ENCODE results near the gene PLA2G4A.
"Not testable (repeated sequence)": the region's sequence is repeated elsewhere in the genome, so short reads cannot be mapped to it uniquely, and the experiment has no call there.

PLA2G4A gene

DNA sequence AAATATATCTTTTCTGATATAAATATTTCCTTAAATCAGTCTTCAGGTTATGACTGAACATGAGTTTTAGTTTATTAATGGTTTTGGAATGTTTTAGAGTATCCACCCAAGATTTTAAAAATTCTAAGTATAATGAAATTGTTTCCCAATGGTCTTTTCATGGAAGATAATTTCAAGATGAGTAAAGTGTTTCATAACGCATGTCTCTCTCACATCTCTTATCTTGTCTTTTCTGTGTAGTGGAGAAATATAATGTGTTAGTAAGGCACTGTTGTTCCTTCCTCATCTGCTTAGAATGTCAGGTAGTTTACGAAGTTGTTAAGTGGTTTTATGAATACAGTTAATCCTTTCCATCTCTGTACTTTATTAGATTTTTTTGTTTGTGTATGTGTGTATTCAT lies 49.6 kb downstream of the PLA2G4A start:
- DNase-seq, result no peak

GRCh38 chr1:186880982-186881381 lies 52.2 kb downstream of the PLA2G4A start:
- DNase-seq, result no peak

DNA sequence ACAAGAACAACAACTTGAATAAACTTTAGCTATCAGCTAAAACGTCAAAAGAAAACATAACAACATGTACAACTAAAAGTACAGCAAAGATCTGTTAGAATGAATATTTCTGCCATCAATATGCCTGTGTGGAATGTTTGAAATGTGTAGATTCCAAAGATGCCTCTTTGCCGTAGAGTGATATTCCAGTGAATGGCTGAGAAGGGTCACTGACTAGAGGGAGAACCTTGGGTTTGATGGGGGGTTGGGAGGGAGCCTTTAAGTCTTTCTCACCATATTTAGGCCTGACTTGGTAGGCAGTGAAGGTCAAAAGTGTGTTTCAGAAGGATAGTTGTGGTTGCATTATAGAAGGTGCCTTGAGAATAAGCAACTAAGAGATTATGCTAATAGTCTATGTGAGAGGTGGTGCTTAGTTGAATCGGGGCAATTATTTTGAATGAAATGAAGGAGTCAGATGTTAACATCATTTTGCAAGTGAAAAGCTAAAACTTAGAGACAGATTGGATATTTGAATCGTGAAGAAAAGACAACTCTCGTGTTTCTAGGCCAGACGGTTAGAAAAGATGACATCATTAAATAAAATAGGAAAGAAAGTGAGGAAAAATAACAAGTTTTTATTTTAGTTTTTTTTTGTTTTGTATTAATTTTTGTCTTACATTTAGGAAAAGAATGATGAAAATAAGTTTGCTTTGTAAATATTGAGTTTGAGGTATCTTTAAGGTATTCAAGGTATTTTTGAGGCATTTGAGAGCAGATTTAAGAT lies 53.8 kb downstream of the PLA2G4A start:
- no peak for DNase-seq

- DNase-seq, result no peak
These were observed 55.5 kb downstream of the PLA2G4A start for GRCh38 chr1:186884251-186884650.

DNA sequence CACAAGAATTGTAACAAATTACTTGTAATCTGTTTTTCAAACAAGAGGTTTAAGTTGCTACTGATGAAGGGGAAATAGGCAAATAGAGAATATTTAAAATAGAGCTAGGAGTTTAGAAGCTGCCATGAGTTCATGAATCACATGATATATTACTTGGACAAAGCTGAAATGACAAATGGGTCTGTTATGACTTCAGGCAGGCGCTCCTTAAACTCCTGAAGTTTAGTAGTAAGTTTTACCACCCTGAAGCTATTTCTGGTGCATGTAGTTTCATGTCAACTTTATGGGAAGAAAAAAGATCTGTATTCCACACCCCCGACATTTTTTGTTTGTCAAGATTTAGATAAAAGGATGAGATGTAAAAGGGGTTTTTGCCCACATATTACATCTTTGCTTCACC lies 58.5 kb downstream of the PLA2G4A start:
- no peak for DNase-seq

DNA sequence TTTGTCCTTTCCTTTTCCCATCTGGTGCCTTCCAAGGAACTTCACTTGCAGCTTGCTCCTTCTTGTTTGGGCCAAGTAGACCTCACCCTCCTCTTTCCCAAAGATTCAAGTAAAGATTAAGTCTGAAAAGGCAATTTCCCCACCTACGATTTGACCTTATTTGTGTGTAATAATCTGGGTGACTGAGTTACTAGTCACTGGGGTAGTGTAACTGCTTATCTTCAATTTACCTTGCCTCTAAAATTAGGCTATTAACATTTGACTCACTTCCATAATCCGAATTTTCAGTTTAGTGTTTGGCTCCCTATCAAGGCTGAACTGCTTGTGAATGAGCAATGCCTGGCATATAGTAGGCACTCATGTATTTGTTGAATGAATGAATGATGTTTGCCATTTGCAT lies 59.6 kb downstream of the PLA2G4A start:
- DNase-seq, result no peak

DNA sequence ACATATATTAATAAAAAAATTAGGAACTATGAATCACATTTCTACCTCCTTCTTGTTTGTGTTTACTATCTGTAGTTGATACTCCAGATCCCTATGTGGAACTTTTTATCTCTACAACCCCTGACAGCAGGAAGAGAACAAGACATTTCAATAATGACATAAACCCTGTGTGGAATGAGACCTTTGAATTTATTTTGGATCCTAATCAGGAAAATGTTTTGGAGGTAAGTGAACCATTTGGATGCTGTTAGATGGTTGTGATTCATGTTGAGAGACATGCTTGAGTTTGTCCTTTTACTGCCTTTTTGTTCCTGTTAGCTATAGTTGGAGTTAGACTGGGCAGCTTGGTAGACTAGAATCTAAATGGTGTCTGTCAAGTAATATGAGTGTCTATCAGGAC lies 64.2 kb downstream of the PLA2G4A start:
- DNase-seq, result no peak

DNA sequence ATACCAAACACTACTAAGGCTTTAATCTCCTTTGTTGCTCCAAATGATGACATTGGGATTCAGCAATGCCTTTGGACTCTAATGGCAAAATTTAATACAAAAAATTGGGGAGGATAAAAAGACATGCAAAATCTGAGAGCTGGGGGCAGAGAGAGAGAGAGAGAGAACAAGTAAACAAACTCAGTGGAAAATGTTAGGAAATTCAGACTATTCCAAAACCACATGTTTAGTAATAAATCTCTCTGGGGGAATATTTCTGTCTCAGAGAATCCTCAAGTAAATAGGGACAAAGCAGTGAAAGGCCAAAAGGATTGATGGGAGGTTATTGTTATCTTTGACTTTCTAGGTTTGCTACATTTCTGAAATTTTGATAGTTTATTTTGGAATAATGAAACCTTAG lies 65.7 kb downstream of the PLA2G4A start:
- no peak for DNase-seq

- DNase-seq, result no peak
These were observed 67.5 kb downstream of the PLA2G4A start for GRCh38 chr1:186896211-186896610.

GRCh38 chr1:186897008-186897407 lies 68.3 kb downstream of the PLA2G4A start:
- no peak for DNase-seq

- no peak for DNase-seq
These were observed 70.8 kb downstream of the PLA2G4A start for GRCh38 chr1:186899577-186899976.

DNA sequence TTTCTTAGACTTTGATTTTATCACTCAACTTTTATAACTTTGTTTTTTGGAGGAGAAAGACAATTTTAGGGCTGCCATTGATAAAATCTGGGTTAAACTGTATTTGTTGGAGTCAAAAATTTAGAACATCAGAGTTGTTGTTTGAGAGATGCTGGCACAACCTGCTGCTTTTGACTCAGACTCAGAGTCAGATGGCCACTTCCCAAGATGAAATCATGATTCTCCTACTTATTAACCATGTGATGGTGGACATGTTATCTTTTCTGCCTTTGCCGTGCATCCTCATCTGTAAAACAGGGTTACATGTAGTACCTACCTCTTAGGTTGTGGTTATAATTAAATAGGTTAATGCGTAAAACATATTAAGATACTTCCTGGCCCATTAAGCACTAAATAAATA lies 71.2 kb downstream of the PLA2G4A start:
- no peak for DNase-seq

DNA sequence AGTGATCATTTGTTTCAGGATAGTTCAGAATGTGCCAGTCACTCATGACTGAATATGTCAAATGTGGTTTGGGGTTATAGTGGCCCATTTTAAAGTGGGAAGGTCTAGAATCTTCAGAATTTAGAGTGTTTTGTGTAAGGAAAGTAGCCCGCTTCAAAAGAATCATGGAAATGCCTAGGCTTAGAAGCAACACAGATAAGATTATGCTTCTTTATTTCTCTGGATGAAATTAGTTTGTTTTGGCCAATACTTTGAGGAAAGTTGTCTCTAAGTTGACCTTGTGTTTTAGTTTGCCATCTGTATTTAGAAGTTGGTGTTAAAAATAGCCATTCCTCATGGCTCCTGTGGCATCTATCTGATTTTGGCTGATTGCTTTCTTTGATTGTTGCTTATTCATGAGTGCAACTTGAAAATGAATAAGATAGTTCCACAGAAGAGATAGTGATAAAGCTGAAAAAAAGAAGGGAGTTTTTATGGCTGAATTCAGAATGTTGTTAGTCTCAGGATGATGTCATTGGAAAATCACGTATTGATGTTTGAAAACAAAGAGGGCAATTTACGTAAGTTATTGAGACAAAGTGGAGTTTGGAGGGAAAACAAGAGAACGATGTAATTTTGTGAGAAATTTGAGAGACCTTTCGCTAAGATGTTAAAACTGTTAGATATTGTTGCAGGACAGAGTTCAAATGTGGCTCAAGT lies 71.9 kb downstream of the PLA2G4A start:
- DNase-seq, result no peak

DNA sequence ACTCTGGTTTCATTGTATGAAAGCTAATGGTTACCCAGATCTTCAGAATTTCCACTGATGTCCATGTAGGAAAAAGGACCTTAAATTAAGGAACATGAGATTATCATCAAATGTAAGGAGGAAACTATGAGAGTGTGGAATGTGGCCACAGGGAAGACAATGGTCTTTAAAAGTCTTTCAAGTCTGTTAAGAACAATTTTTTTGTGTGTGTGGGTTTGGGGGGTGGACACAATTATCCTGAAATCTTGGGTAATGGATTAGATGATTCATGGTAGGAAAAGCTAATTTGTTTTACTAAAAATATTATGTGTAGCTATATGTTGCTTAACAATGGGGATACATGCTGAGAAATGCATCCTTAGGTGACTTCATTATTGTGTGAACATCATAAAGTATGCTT lies 72.9 kb downstream of the PLA2G4A start:
- no peak for DNase-seq

DNA sequence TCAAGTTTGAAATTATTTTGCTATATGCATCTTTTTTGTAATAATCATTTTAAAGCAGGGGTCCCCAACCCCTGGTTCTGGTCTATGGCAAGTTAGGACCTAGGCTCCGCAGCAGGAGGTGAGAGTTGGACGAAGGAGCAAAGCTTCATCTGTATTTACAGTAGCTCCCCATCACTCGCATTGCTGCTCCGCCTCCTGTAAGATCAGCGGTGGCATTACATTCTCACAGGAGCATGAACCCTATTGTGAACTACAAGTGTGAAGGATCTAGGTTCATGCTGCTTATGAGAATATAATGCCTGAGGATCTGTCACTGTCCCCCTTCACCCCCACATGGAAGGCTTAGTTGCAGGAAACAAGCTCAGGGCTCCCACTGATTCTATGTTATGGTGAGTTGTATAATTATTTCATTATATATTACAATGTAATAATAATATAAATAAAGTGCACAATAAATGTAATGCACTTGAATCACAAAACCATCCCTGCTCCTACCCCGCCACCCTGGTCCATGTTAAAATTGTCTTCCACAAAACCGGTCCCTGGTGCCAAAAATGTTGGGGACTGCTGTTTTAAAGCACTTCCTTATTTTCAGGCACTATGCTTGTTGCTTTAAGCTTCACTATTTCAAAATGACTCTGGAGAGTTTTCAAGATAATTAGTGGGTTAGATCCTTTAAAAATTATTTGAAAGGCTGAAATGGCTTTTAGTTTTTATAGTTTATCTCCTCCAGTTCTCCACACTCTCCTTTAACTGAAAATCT lies 74.8 kb downstream of the PLA2G4A start:
- DNase-seq, result no peak

- no peak for DNase-seq
These were observed 75.6 kb downstream of the PLA2G4A start for GRCh38 chr1:186904361-186904760.

DNA sequence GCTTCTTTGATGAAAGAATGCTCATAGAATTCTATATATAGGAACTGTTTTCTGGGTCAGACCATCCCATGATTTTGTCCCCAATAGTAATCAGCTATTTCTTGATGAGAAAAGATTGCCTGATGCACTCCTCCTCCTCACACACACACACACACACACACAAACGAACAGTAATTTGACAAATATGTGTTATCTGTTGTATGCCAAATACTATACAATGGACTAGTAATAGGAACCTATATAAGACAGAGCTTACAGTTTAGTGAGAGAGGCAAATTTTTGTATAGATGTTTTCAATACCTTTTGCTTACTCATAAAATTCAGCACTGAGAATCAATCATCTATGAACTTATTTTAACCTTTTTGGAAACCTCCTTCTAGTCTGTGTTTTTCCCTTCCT lies 76.8 kb downstream of the PLA2G4A start:
- DNase-seq, result no peak

DNA sequence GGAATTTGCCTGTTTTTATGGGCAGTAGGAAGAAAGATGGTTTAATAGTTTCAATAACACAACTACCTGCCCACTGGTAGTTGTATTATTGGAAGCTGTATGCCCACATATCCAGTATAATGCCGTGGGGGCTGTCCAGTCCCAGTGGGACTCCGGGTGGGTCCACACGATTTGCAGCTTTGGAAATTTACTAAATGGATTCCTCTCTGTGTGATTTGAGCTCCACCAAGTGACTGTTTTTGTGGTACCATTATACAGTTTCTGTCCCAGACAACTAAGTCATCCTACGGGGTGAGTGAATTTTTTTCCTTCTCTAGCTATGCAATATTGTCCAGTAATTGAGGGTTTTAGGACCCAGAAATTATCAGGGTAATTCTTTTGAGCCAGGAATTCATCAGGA lies 86.8 kb downstream of the PLA2G4A start:
- no peak for DNase-seq

- not testable (repeated sequence) for DNase-seq
These were observed 88.5 kb downstream of the PLA2G4A start for GRCh38 chr1:186917106-186917786.

GRCh38 chr1:186921386-186921785 lies 92.6 kb downstream of the PLA2G4A start:
- not testable (repeated sequence) for DNase-seq

GRCh38 chr1:186922814-186923213 lies 94.1 kb downstream of the PLA2G4A start:
- DNase-seq, result not testable (repeated sequence)

DNA sequence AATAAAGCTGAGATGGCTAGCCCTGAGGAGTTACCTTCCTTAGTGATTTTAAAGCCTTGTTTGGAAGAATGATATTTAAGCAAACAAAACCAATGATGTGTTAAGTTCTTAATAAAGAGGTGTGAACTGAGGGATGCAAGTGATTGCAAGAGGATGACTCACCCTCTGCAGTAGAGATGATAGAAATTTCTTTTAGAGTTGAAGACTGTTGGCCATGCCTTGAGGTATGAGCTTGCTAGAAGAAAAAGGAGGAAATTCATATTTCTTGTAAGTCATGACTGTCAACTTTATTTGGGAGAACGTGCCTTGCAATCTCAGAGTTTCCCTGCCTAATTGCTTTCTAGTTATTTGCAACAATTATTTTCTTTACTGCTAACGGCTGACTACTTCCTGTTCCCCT lies 94.7 kb downstream of the PLA2G4A start:
- no peak for DNase-seq

Measured in CD4-positive, alpha-beta T cell treated with Interleukin-21 for 1 hour (primary cell).